Loucy (cell line): Measurements from ENCODE around the gene MFAP3.

Source experiments
- H2AFZ ChIP-seq: fragments of 200-600 bp; sonication (generic); 2 replicates; pipeline ENCODE4 v1.6.0; 2016; ENCODE audit warnings: antibody characterized with exemption, mild to moderate bottlenecking, low read length, moderate library complexity
- H3F3A ChIP-seq: fragments of 200-600 bp; 2 replicates; pipeline ENCODE4 v1.6.0; 2016; ENCODE audit warnings: antibody characterized with exemption, low read depth, mild to moderate bottlenecking
- H3K27me3 ChIP-seq: fragments of 200-600 bp; sonication (generic); 2 replicates; pipeline ENCODE4 v1.6.1; 2014; ENCODE audit warnings: low read length, mild to moderate bottlenecking; ENCODE audit not compliant: insufficient read depth, poor library complexity, severe bottlenecking
- H3K36me3 ChIP-seq: fragments of 200-600 bp; sonication (generic); 2 replicates; pipeline ENCODE4 v1.6.1; 2016; ENCODE audit warnings: low read length; ENCODE audit not compliant: insufficient read depth
- H3K4me1 ChIP-seq: fragments of 200-600 bp; sonication (generic); 2 replicates; pipeline ENCODE4 v1.5.1; 2014; ENCODE audit warnings: low read length, mild to moderate bottlenecking; ENCODE audit not compliant: insufficient read depth, poor library complexity, severe bottlenecking
- H3K4me2 ChIP-seq: fragments of 200-600 bp; sonication (generic); 2 replicates; pipeline ENCODE4 v1.6.0; 2014; ENCODE audit warnings: antibody characterized with exemption, low read length, low read depth, mild to moderate bottlenecking; ENCODE audit not compliant: poor library complexity, severe bottlenecking
- H3K4me3 ChIP-seq: fragments of 200-600 bp; sonication (generic); 2 replicates; pipeline ENCODE4 v1.5.1; 2014; ENCODE audit warnings: low read length, mild to moderate bottlenecking, mixed read lengths; ENCODE audit not compliant: poor library complexity, severe bottlenecking
- H3K79me2 ChIP-seq: fragments of 200-600 bp; sonication (generic); 2 replicates; pipeline ENCODE4 v1.6.1; 2014; ENCODE audit warnings: low read length; ENCODE audit not compliant: insufficient read depth
- H3K9ac ChIP-seq: fragments of 200-600 bp; sonication (generic); 2 replicates; pipeline ENCODE4 v1.6.0; 2014; ENCODE audit warnings: mild to moderate bottlenecking, low read depth, low read length, moderate library complexity; ENCODE audit not compliant: poor library complexity, severe bottlenecking
- H3K9me2 ChIP-seq: fragments of 200-600 bp; sonication (generic); replicated peaks from 2 replicates; pipeline ENCODE4 v1.6.1; 2016; ENCODE audit warnings: low read depth, low read length, mixed read lengths
- H3K9me3 ChIP-seq: fragments of 200-600 bp; sonication (generic); 2 replicates; pipeline ENCODE4 v1.6.1; 2014; ENCODE audit warnings: mild to moderate bottlenecking, antibody characterized with exemption, low read length, low read depth; ENCODE audit not compliant: insufficient read depth
- H4K20me1 ChIP-seq: fragments of 200-600 bp; sonication (generic); 2 replicates; pipeline ENCODE4 v1.6.0; 2014; ENCODE audit warnings: antibody characterized with exemption, low read length, mild to moderate bottlenecking; ENCODE audit not compliant: insufficient read depth, poor library complexity, severe bottlenecking
- CTCF ChIP-seq: fragments of 200-600 bp; sonication (generic); conservative IDR thresholded peaks from 2 replicates; pipeline ENCODE4 v1.5.1; 2014; ENCODE audit warnings: mild to moderate bottlenecking, antibody characterized with exemption, low read length
- EZH2phosphoT487 ChIP-seq: fragments of 200-600 bp; IDR thresholded peaks from 2 replicates; pipeline ENCODE4 v1.6.1; 2018; ENCODE audit warnings: antibody characterized with exemption, mild to moderate bottlenecking, moderate library complexity, borderline replicate concordance

MFAP3 gene

GRCh38 chr5:154044581-154044980 is 5.8 kb downstream of the MFAP3 start:
- H2AFZ ChIP-seq: no peak overlapping the region
- H3K27me3 ChIP-seq: no peaks in the 10 kb centered on the region
- no peaks in the 10 kb centered on the region for H3K36me3 ChIP-seq
- no peaks in the 10 kb centered on the region for H4K20me1 ChIP-seq
- TF ChIP-seq EZH2phosphoT487 (no peak), CTCF (no peak)
- no peak overlapping the region for H3K9ac ChIP-seq
- H3K9me3 ChIP-seq: no peaks in the 10 kb centered on the region
- no peaks in the 10 kb centered on the region for H3K9me2 ChIP-seq
- peak overlapping the region; percentile 57 for H3K4me2 ChIP-seq
- peaks cover 24% of the 10 kb centered on the region for H3K4me1 ChIP-seq
- H3K79me2 ChIP-seq: peaks cover 28% of the 10 kb centered on the region
- peak overlapping the region; percentile 42 for H3K4me3 ChIP-seq
- no peaks in the 10 kb centered on the region for H3F3A ChIP-seq

- Histone ChIP-seq H3K4me2 (no peak overlapping the region), H3K9me2 (no peaks in the 10 kb centered on the region), H3K9ac (no peak overlapping the region), H3F3A (no peaks in the 10 kb centered on the region), H3K36me3 (no peaks in the 10 kb centered on the region), H3K27me3 (no peaks in the 10 kb centered on the region), H3K4me1 (peaks cover 11% of the 10 kb centered on the region), H3K79me2 (0 out of 2 replicates have a peak, but pooled peaks cover 15% of the 10 kb centered on the region), H3K9me3 (no peaks in the 10 kb centered on the region), H4K20me1 (no peaks in the 10 kb centered on the region), H2AFZ (no peak overlapping the region), H3K4me3 (no peak overlapping the region)
- TF ChIP-seq CTCF (no peak), EZH2phosphoT487 (no peak)
Observed at GRCh38 chr5:154046486-154046885, 7.7 kb downstream of the MFAP3 start.

GRCh38 chr5:154047324-154047723 is 8.6 kb downstream of the MFAP3 start:
- Histone ChIP-seq H3K4me2 (no peak overlapping the region), H4K20me1 (no peaks in the 10 kb centered on the region), H3K9me2 (no peaks in the 10 kb centered on the region), H3K9ac (no peak overlapping the region), H3K36me3 (no peaks in the 10 kb centered on the region), H3K4me1 (peaks cover 11% of the 10 kb centered on the region), H3K79me2 (0 out of 2 replicates have a peak, but pooled peaks cover 8% of the 10 kb centered on the region), H3F3A (no peaks in the 10 kb centered on the region), H3K9me3 (no peaks in the 10 kb centered on the region), H3K27me3 (no peaks in the 10 kb centered on the region), H3K4me3 (no peak overlapping the region), H2AFZ (no peak overlapping the region)
- TF ChIP-seq EZH2phosphoT487 (no peak), CTCF (no peak)
